Psoas muscle (tissue), 8 donors: ENCODE data around the gene CNBD2. TPM values are rescaled to one million over a fixed set of nuclear protein-coding genes. Genes with fewer than 3 reads are reported as not detected.
A peak's percentile ranks its signal among the peaks of the same experiment; 100 is the strongest.
"Not testable (repeated sequence)": the region's sequence is repeated elsewhere in the genome, so short reads cannot be mapped to it uniquely, and the experiment has no call there.

Experiments used
- ATAC-seq, 4 donors: fragments of 200-7000 bp; cut with Tn5 transposase; one replicate each; pipeline ENCODE4 v1.9.1; 2020; ENCODE audit warnings: moderate library complexity in 3 of 4, mild to moderate bottlenecking in 2 of 4
- DNase-seq, 2 donors: peaks; one replicate each; pipeline ENCODE4 v3.0.0-alpha.2; 2020
- H3K27ac ChIP-seq: fragments of 200-600 bp; one replicate; pipeline ENCODE4 v1.8.0; 2022
- H3K27me3 ChIP-seq, 3 donors: fragments of 200-600 bp in 1 of 3; one replicate each; pipeline versions ENCODE4 v1.6.1 to v1.8.0; 2013 to 2022; ENCODE audit warnings: low read length in 2 of 3, mild to moderate bottlenecking in 2 of 3, moderate library complexity in 1 of 3; ENCODE audit not compliant: insufficient read depth in 3 of 3
- H3K36me3 ChIP-seq, 2 donors: fragments of 200-600 bp in 1 of 2; one replicate each; pipeline versions ENCODE4 v1.6.1 to v1.8.0; 2013 to 2022; ENCODE audit warnings: low read depth in 1 of 2, mild to moderate bottlenecking in 1 of 2, moderate library complexity in 1 of 2; ENCODE audit not compliant: insufficient read depth in 1 of 2
- H3K4me1 ChIP-seq: fragments of 200-600 bp; one replicate; pipeline ENCODE4 v1.8.0; 2022
- H3K4me3 ChIP-seq: fragments of 200-600 bp; one replicate; pipeline ENCODE4 v1.8.0; 2022; ENCODE audit warnings: mild to moderate bottlenecking
- H3K9me3 ChIP-seq: fragments of 200-600 bp; one replicate; pipeline ENCODE4 v1.8.0; 2022
- WGBS, 3 donors: extraction: QIAGEN DNeasy Blood & Tissue Kit; methylation state at CpG; one replicate each; pipeline versions ENCODE4 v1.1.6 to v1.1.7; 2013; 5-methylcytosine and 5-hydroxymethylcytosine counted together
- intact Hi-C, 2 donors: fragments of 100-400 bp; cut with DNase I; formaldehyde crosslinking; loops; one replicate each; pipeline versions ENCODE4 v1.11.0 to v1.14.2; 2022
- polyA plus RNA-seq, 3 donors: library from polyadenylated mRNA; stranded (reverse); fragments of 200-250 nt; gene quantifications; one replicate each; pipeline ENCODE4 v1.2.3, GENCODE V29; 2013
- total RNA-seq, 4 donors: library from RNA; stranded (reverse); fragmentation: NEBNext Ultra II Directional in 2 of 4; extraction: Animal tissue kit (Norgen Biotek cat#: 25700) in 2 of 4; gene quantifications; one replicate each; pipeline versions ENCODE4 v1.2.1 to v1.2.4, GENCODE V29; 2021 to 2023
- TF ChIP-seq, protein P1 (sequence below): fragments of 200-600 bp; IDR thresholded peaks from one replicate; pipeline ENCODE4 v1.8.0; 2022; ENCODE audit warnings: antibody characterized with exemption
- donor health status: healthy with polysubstance abuse.
- donor health status: DM: no; HTN: no; CAD: no; lungs with moderate emphysema.
- donor health status: Bipolar disorder and iron deficiency.
- donor health status: healthy.
- donor health status: DM: yes; HTN: yes; CAD: no.
- donor health status: DM: no; HTN: no; CAD: no.
- donor health status: DM: no; HTN: no; CAD: no.
- donor health status: DM: yes; HTN: yes; CAD: no.

CNBD2 gene
- total and polyA plus RNA-seq, 7 donors, result 7.9 to 21.4 (median 14.0) TPM

- Histone ChIP-seq H3K36me3 (peaks cover 0 to 6% of the 10 kb centered on the region in 2 donors), H3K4me1 (no peaks in the 10 kb centered on the region), H3K27me3 (no peaks in the 10 kb centered on the region), H3K4me3 (no peak overlapping the region), H3K27ac (no peak overlapping the region), H3K9me3 (no peaks in the 10 kb centered on the region)
- no peak for DNase-seq
- ATAC-seq, result no peak
- 91 to 94% (median 92%) methylated on average over 5 of the region's 5 CpGs for WGBS, 3 donors
- intact Hi-C loops, result no loop called here
- TF ChIP-seq, protein P1, sequence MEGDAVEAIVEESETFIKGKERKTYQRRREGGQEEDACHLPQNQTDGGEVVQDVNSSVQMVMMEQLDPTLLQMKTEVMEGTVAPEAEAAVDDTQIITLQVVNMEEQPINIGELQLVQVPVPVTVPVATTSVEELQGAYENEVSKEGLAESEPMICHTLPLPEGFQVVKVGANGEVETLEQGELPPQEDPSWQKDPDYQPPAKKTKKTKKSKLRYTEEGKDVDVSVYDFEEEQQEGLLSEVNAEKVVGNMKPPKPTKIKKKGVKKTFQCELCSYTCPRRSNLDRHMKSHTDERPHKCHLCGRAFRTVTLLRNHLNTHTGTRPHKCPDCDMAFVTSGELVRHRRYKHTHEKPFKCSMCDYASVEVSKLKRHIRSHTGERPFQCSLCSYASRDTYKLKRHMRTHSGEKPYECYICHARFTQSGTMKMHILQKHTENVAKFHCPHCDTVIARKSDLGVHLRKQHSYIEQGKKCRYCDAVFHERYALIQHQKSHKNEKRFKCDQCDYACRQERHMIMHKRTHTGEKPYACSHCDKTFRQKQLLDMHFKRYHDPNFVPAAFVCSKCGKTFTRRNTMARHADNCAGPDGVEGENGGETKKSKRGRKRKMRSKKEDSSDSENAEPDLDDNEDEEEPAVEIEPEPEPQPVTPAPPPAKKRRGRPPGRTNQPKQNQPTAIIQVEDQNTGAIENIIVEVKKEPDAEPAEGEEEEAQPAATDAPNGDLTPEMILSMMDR, result no peak
These were observed 72.2 kb downstream of the CNBD2 start for GRCh38 chr20:36040571-36040970.

DNA sequence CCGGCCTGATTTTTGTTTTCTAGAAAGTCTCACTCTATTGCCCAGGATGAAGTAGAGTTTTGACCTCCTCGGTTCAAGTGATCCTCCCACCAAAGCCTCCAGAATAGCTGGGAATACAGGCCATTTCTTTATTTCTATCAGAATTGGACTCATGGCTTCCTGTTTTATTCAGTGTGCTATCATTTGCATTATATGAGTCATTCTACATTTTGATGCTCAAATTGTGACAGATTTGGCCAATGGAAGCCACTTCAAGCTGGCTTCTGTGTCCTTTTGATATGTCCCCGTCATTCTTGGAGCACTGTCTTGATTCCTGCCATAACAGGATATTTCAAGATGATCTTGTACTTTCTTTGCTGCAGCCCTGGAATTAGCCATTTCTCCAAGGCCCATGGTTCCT is 75.1 kb downstream of the CNBD2 start:
- no peak for ATAC-seq
- Histone ChIP-seq H3K4me1 (peaks cover 7% of the 10 kb centered on the region), H3K27me3 (no peaks in the 10 kb centered on the region), H3K36me3 (peaks cover 0 to 6% of the 10 kb centered on the region in 2 donors), H3K27ac (no peak overlapping the region), H3K9me3 (no peaks in the 10 kb centered on the region), H3K4me3 (no peak overlapping the region)
- DNase-seq, result no peak
- WGBS, 3 donors, result 89 to 95% (median 91%) methylated on average over 3 of the region's 3 CpGs
- intact Hi-C loops, result no loop called here
- TF ChIP-seq, protein P1, result no peak

- Histone ChIP-seq H3K36me3 (peaks cover 0 to 6% of the 10 kb centered on the region in 2 donors), H3K27me3 (no peaks in the 10 kb centered on the region), H3K9me3 (no peaks in the 10 kb centered on the region), H3K27ac (no peak overlapping the region), H3K4me1 (peaks cover 7% of the 10 kb centered on the region), H3K4me3 (no peak overlapping the region)
- TF ChIP-seq, protein P1, result no peak
- no peak for DNase-seq
- 92 to 93% (median 93%) methylated on average over 10 of the region's 10 CpGs for WGBS, 3 donors
- peak in 1 of 4 donors; percentile 15 for ATAC-seq
- intact Hi-C loops, result no loop called here
These were observed 75.6 kb downstream of the CNBD2 start for GRCh38 chr20:36043892-36044515.

- H3K27ac ChIP-seq, result no peak overlapping the region
- H3K36me3 ChIP-seq, result peaks cover 0 to 6% of the 10 kb centered on the region in 2 donors
- H3K27me3 ChIP-seq, result no peaks in the 10 kb centered on the region
- H3K4me3 ChIP-seq, result no peak overlapping the region
- DNase-seq (no peak), ATAC-seq (peak in 1 of 4 donors; percentile 31)
- TF ChIP-seq, protein P1, result no peak
- intact Hi-C loops, result no loop called here
- H3K9me3 ChIP-seq, result no peaks in the 10 kb centered on the region
- WGBS, 3 donors, result 87 to 90% (median 88%) methylated on average over 2 of the region's 2 CpGs
- peaks cover 7% of the 10 kb centered on the region for H3K4me1 ChIP-seq
These were observed 77.0 kb downstream of the CNBD2 start for GRCh38 chr20:36045373-36045714.

- H3K27ac ChIP-seq, intact Hi-C loops, H3K27me3 ChIP-seq, H3K9me3 ChIP-seq, DNase-seq, H3K4me1 ChIP-seq, H3K36me3 ChIP-seq, ATAC-seq: not testable (repeated sequence)
- H3K4me3 ChIP-seq, result peak overlapping the region; percentile 99
- 64 to 69% (median 67%) methylated on average over 4 of the region's 4 CpGs for WGBS, 3 donors
These were observed 77.8 kb downstream of the CNBD2 start for GRCh38 chr20:36046073-36046798.

GRCh38 chr20:36049408-36049807 is 81.0 kb downstream of the CNBD2 start:
- ATAC-seq, intact Hi-C loops, H3K9me3 ChIP-seq, H3K27me3 ChIP-seq, DNase-seq, H3K36me3 ChIP-seq: not testable (repeated sequence)
- Histone ChIP-seq H3K4me3 (peak overlapping the region; percentile 99), H3K4me1 (peaks cover 11% of the 10 kb centered on the region), H3K27ac (peak overlapping the region; percentile 100)
- 0 to 5% (median 4%) methylated on average over 2 of the region's 2 CpGs for WGBS, 3 donors
